Fibroblast of mammary gland (primary cell): ENCODE data around the gene IP6K3.

Source experiments
- DNase-seq: peaks from one replicate; pipeline ENCODE4 v3.0.0-alpha.2; 2010; ENCODE audit warnings: low read depth
- H3K4me3 ChIP-seq: 2 replicates; pipeline ENCODE4 v1.5.1; 2011; ENCODE audit warnings: low read depth, mild to moderate bottlenecking, low read length, moderate library complexity; ENCODE audit not compliant: control insufficient read depth
- CTCF ChIP-seq: conservative IDR thresholded peaks from 2 replicates; pipeline ENCODE4 v1.5.1; 2011; ENCODE audit warnings: low read depth, low read length, inconsistent platforms; ENCODE audit not compliant: control insufficient read depth, insufficient read depth

IP6K3 gene

GRCh38 chr6:33731035-33731434 is 15.7 kb downstream of the IP6K3 start:
- no peak for TF ChIP-seq CTCF
- H3K4me3 ChIP-seq = no peak overlapping the region

GRCh38 chr6:33730611-33731010 is 16.1 kb downstream of the IP6K3 start:
- TF ChIP-seq CTCF = no peak
- no peak for DNase-seq
- H3K4me3 ChIP-seq = no peak overlapping the region

More at GRCh38 chr6:33731035-33731434, 15.7 kb downstream of the IP6K3 start:
- DNase-seq = no peak

GRCh38 chr6:33729059-33729458 is 17.6 kb downstream of the IP6K3 start:
- no peak for TF ChIP-seq CTCF
- H3K4me3 ChIP-seq = no peak overlapping the region
- DNase-seq = no peak

- no peak for TF ChIP-seq CTCF
- DNase-seq = no peak
Measured at GRCh38 chr6:33728438-33728837, 18.3 kb downstream of the IP6K3 start.

GRCh38 chr6:33727932-33728331 is 18.8 kb downstream of the IP6K3 start:
- TF ChIP-seq CTCF = no peak
- no peak overlapping the region for H3K4me3 ChIP-seq
- no peak for DNase-seq

More at GRCh38 chr6:33728438-33728837, 18.3 kb downstream of the IP6K3 start:
- H3K4me3 ChIP-seq = no peak overlapping the region

GRCh38 chr6:33727126-33727525 is 19.6 kb downstream of the IP6K3 start:
- DNase-seq = no peak
- H3K4me3 ChIP-seq = no peak overlapping the region

More at GRCh38 chr6:33727126-33727525, 19.6 kb downstream of the IP6K3 start:
- no peak for TF ChIP-seq CTCF
